Stimulated activated CD8-positive, alpha-beta memory T cell treated with anti-CD3 and anti-CD28 coated beads, Interleukin-15, amount 100 ng/mL, for 48 hours (primary cell): ENCODE measurements around the gene TMEM163.
"Not testable (repeated sequence)": the region's sequence is repeated elsewhere in the genome, so short reads cannot be mapped to it uniquely, and the experiment has no call there.

Experiments used
- DNase-seq, 2 donors: peaks; one replicate each; pipeline ENCODE4 v3.0.0-alpha.2; 2020; ENCODE audit warnings: low read depth in 2 of 2

The TMEM163 gene

DNA sequence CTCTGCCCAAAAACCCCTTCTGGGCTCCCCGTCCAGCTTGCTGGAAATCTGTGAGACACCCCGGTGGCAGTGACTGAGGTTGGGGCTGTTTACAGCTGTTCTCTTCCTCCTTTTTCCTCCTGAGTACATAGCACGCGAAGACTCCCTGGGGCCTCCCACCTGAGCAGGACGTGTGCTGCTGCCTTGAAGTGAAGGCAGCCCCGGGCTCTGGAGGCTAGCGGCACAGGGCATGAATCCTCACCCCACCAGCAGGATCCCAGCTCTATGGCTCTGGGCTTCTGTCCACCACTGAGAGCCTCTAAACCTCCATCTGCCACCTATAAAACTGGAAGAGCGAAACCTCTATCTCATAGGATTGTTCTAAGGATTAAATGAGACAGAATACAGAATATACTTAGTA lies 182.5 kb downstream of the TMEM163 start:
- no peak for DNase-seq

DNA sequence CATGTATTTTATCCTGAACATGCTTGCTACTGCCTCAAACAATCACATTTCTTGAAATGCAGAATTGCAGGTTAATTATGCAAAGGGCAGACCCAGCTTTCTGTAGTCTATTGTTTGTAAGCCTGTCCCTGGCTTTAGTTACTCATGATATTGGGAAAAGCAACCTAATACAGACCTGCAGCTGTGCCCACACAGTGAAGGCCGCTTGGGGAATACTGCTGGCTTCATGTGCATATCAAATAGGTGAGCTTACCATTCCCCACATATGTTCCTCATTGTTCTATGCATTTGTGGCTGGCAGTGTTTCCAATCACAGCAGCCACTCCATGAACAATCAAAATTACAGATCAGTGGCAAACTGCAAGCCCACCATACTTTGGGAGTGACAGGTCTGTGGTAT lies 186.3 kb downstream of the TMEM163 start:
- no peak for DNase-seq

- DNase-seq, result no peak
Measured at GRCh38 chr2:134527381-134527780, 191.4 kb downstream of the TMEM163 start.

GRCh38 chr2:134522496-134523455 lies 196.0 kb downstream of the TMEM163 start:
- DNase-seq, result no peak

DNA sequence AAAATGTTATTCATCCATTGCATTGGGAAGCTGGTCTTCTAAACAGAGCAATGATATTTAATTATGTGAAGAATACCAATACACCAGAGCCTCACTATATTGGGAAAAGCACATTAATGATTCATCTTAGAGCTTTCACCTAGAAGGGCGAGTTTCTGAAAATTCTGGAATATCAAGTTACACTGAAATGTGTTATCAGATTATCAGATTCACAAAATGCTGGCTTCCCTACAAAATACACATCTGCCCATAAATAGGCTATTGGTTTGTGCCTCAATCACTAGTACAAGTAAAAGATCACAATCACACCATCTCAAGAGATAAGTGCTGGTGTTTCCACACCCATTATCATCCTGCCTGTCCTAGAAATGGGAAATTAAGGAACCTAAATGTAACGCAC lies 200.7 kb downstream of the TMEM163 start:
- no peak for DNase-seq

- DNase-seq, result no peak
Measured at GRCh38 chr2:134515137-134515536, 203.7 kb downstream of the TMEM163 start.

GRCh38 chr2:134513465-134513804 lies 205.4 kb downstream of the TMEM163 start:
- no peak for DNase-seq

DNA sequence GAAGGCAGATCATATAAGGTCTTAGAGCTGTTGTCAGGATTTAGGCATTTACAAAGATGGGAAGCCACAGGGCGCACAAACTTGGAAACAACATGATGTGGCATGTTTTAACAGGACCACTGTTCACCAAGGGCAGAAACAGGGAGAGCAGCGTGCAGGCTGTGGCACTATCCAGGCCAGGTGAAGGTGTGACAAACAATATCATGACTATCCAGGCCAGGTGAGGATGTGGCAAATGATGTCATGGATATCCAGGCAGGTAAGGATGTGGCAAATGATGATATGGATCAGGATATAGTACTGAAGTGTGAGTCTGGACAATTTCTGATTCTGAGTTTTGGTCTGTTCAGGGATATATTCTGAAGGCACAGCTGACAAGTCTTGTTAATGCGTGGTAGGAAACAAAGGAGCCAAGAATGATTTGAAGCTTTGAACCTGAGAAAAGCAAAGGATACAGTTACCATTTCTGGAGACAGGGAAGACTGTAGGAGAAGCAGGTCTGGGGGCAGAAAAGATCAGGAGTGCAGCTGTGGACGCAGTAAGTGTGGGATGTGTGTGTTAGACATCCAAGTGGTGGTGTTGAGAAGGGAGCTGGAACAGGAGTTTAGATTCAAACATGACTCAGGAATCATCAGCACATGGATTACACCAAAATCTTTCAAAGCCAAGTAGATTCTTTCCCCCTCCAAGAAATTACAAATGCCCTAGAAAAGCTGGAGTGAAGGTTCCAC lies 205.9 kb downstream of the TMEM163 start:
- no peak for DNase-seq

- DNase-seq, result no peak
Measured at GRCh38 chr2:134508391-134508790, 210.4 kb downstream of the TMEM163 start.

DNA sequence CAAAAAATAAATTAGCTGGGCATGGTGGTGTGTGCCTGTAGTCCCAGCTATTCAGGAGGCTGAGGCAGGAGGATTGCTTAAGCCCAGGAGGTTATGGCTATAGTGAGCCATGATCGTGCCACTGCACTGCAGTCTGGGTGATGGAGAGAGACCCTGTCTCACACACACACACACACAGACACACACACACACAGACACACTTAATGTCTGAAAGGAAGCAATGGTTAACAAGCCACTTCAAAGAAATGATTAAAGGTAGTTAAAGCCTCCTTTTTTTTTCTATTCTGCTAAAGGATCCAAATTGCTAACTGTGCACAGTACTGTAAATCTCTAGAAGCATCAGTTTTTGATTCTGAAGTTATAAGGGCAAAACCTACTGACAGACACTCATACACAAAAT lies 211.1 kb downstream of the TMEM163 start:
- DNase-seq, result no peak

- not testable (repeated sequence) for DNase-seq
Measured at GRCh38 chr2:134507159-134507558, 211.6 kb downstream of the TMEM163 start.

DNA sequence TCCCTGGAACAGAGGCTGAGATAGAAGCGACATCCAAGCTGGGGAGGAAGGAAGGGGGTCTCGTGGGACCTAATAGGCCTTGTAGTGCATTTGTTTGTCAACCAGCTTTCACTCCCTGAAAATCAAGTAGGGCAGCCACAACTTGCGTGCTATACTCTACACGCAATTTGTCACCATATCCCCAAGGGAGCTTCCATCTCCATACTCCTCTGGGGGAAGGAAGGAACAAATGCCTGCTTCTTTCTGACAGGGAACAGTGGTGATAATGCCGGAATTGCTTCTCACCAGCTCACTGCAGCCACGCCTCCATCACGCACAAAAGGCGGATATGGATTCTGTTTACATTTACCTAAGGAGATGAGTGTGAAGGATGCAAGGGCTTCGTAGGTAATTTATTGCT lies 213.4 kb downstream of the TMEM163 start:
- DNase-seq, result no peak

- DNase-seq, result no peak
Measured at GRCh38 chr2:134504586-134505336, 214.0 kb downstream of the TMEM163 start.

DNA sequence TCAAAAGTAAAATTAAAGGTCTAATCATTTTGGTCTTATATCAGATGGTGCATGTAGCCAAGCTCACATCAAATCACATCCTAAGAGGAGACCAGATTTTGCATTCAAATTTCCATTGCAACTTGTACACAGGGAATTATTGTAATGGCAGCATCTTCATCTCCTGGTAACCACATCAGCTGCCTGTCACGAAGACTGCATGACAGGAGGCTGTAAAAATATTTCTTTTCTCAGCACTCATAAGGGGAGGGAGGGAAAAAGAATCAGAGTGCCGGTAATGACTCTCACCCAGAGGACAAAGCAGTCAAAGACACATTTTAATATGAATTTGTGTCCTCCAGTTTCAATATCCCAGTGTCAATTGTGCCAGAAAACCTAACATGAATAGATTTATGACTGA lies 216.7 kb downstream of the TMEM163 start:
- DNase-seq, result no peak

DNA sequence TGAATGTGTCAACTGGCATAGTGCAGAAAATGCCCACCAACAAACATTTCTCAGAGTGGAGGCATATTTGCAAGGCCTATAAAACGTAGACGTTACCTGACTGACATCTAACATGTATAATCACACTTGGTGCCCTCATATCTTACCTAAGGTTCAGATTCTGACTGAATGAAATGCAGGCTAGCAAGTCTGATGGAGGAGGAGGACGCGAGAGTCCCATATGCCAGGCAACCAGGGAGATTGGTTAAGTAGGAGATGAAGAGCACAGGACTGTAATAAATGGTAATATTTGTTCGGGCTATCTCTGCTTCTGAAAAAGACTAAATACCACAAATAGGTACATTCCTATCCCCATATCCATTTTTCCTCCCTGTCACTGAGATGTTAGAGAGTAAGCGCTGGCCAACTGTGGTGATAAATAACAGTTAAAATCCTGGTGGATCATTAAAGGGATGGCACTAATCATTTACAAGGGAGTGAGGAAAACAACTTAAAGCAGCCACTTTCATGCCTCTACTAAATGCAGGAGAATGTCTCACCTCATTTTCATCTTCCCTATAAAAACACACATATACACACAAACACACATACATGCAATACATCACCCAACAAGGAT lies 217.2 kb downstream of the TMEM163 start:
- no peak for DNase-seq

DNA sequence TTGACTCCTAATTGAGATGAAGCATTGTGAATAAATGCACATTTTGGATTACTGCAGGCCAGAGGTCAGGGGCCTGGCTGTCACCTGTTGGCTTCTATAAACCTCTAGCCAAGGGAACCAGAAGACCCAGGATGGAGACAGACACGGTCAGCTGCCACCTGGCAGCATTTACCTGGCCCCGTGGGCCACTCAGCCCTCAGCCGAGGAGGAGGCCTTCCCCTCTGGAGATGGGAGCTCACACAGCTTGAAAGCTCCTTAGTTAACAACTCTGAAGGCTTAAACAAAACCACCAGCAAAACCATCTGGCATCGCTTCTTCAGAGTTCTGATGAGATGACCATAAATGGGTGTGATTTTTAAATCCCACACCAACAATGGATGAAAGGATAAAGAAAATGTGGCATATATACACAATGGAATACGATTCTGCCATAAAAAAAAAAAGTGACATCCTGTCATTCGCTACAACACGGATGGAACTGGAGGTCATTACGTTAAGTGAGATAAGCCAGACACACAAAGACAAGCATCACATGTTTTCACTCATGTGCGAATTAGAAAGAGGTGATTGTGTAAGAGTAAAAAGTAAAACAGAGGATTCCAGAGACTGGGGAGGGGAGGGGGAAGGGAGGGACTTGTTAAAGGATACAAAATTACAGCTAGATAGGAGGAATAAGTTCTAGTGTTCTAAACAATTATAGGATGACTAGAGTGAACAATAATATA lies 218.4 kb downstream of the TMEM163 start:
- DNase-seq, result no peak

DNA sequence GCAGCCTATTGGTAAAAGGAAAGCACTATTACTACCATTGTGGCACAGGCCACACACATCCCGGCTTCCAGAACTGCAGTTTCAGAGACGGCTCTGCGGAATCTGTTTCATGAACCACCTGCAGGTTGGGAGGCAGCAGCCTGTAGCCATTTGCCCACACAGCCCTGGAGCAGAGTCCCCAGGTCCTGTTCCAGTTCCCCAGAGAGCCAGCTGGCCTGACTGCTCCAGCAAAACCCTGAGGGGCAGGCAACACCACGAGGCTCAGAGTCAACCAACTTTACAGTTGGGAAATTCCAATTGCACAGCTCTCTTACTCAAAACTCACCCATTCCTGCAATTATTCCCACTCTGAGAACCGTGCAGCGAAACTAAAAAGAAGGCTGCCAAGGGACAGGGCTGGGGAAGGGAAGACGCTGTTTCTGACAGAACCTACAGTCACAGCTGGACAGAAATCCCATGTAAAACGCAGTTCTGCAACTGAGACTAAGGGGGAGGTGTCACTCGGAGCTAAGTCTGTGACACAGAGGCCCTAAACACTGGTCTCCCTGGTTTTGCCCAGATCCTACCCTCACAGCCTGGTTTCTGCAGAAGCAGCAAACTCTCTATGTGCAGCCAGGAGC lies 219.4 kb downstream of the TMEM163 start:
- no peak for DNase-seq

- DNase-seq, result no peak
Measured at GRCh38 chr2:134498654-134499053, 220.1 kb downstream of the TMEM163 start.

GRCh38 chr2:134493797-134494196 lies 225.0 kb downstream of the TMEM163 start:
- DNase-seq, result no peak

- DNase-seq, result no peak
Measured at GRCh38 chr2:134491771-134492441, 226.9 kb downstream of the TMEM163 start.
